Transverse colon (tissue), 3 donors: ENCODE results near the gene MILR1.

Source experiments
- EP300 ChIP-seq: sonication (generic); formaldehyde crosslinking; IDR thresholded peaks from one replicate; pipeline ENCODE4 v1.6.1; 2017; ENCODE audit warnings: antibody characterized with exemption, low read depth
- POLR2A ChIP-seq: fragments of 450-650 bp; IDR thresholded peaks from one replicate; pipeline ENCODE4 v1.6.1; 2016; ENCODE audit warnings: antibody characterized with exemption, mild to moderate bottlenecking, moderate library complexity
- TF ChIP-seq, protein P1 (sequence below), 5 experiments: fragments of 200-600 bp in 3 of 5; fragments of 450-650 bp in 2 of 5; sonication (generic) in 3 of 5; IDR thresholded peaks; 1 replicate in 2 of 5; 2 replicates in 3 of 5; pipeline ENCODE4 v1.5.1; 2016 to 2017; ENCODE audit warnings: antibody characterized with exemption in 5 of 5, inconsistent platforms in 3 of 5, mild to moderate bottlenecking in 2 of 5, moderate library complexity in 1 of 5

DNA sequence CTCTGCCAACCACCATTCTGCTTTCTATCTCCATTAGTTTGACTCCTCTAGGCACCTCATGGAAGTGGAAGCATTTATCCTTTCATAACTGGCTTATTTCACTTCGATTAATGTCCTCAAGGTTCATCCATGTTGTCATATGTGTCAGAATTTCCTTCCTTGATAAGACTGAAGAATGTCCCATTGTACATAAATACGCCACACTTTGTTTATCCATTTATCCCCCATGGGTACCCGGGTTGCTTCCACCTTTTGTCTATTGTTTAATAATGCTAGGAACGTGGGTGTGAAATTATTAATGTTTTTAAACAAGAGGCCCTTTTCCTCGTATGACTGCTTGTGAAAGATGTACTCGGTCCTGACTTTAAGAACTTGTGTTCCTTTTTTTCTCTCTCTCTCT lies 12.9 kb downstream of the MILR1 start:
- TF ChIP-seq, protein P1, sequence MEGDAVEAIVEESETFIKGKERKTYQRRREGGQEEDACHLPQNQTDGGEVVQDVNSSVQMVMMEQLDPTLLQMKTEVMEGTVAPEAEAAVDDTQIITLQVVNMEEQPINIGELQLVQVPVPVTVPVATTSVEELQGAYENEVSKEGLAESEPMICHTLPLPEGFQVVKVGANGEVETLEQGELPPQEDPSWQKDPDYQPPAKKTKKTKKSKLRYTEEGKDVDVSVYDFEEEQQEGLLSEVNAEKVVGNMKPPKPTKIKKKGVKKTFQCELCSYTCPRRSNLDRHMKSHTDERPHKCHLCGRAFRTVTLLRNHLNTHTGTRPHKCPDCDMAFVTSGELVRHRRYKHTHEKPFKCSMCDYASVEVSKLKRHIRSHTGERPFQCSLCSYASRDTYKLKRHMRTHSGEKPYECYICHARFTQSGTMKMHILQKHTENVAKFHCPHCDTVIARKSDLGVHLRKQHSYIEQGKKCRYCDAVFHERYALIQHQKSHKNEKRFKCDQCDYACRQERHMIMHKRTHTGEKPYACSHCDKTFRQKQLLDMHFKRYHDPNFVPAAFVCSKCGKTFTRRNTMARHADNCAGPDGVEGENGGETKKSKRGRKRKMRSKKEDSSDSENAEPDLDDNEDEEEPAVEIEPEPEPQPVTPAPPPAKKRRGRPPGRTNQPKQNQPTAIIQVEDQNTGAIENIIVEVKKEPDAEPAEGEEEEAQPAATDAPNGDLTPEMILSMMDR (IDR thresholded peaks at IDR 0.05) = no peak
- TF ChIP-seq POLR2A (no peak), EP300 (no peak)
